Stimulated activated CD4-positive, alpha-beta T cell treated with anti-CD3 and anti-CD28 coated beads, Interleukin-15, amount 100 ng/mL, for 1 hour (primary cell): ENCODE results near the gene STT3A.
A peak's percentile ranks its signal among the peaks of the same experiment; 100 is the strongest.

Source experiments
- DNase-seq, 2 donors: peaks; one replicate each; pipeline ENCODE4 v3.0.0-alpha.2; 2020; ENCODE audit warnings: low read depth in 1 of 2, low spot score in 1 of 2

Gene STT3A

DNA sequence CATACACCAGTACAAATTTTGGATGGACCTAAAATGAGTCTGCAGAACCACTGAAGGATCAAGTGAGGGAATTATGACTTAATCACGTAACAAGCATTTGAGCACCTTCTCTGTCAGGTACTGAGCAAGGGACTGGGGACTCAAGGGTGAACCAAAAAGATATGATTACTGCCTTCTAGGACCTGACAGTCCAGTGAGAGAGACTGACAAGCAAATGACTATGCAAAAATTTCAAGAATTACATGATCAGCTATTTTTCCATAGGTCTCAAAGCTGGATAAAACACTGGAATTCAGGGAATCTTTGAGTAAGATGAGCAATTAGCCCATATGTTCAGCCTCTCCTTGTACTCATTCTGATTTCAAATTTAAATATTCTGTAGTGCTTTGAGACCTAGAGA lies 5.2 kb upstream of the STT3A start:
- DNase-seq, result no peak

DNA sequence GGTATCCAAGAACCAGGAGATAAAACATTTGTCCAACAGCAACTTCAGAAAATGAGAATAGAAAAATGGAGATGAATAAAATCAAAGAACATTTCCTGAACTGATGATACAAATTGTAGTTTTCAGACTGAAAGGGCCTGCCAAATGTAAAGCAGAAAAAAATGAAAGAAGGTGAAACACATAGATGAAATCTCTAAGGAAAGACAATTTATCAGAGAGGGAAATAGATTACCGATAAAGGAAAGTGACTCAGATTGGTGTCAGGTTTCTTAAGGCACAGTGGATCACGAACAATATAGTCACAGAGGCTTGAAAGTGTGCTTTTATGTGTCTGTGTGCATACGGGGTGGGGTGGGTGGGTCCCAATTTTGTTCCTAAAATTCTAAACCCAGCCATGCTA lies 4.1 kb upstream of the STT3A start:
- no peak for DNase-seq

GRCh38 chr11:125591649-125592304 lies 875 bp upstream of the STT3A start:
- DNase-seq, result peak; percentile 5 to 12

GRCh38 chr11:125593114-125593820 lies 615 bp downstream of the STT3A start:
- DNase-seq, result no peak

DNA sequence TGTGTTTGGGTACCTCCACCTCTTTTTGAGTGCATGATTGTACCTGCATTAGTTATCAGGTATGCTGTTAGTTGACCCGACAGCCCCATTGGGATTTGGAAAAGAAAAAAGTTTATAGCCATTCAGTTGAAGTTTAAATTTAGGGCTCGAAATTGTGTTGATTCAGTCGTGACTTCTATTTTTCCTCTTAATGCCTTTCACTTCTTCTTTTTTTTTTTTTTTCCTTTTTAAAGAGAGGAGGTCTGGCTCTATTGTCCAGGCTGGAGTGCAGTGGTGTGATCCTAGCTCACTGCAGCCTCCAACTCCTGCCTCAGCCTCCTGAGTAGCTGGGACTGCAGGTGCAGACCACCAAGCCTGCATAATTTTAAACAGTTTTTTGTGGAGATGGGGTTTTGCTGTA lies 2.3 kb downstream of the STT3A start:
- no peak for DNase-seq

GRCh38 chr11:125600663-125601062 lies 8.0 kb downstream of the STT3A start:
- DNase-seq, result no peak

DNA sequence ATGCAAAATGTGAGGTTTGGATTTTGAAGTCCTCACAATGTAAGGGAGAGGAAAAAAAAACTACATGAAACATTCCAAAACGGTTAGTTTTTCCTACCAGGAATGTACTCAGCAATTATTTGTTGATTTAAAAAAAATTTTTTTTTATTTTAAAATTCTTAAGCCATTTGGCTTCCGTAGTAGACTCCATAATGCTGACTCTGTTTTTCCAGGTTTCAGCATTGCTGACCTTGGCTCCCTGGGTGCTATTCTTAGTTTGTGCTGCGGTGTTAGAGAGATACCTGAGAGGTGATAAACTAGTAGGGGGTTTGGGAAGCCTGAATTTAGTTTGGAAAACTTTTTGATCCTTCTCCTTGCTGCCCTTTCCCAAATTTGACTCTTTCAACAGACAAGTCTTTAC lies 10.6 kb downstream of the STT3A start:
- DNase-seq, result no peak

DNA sequence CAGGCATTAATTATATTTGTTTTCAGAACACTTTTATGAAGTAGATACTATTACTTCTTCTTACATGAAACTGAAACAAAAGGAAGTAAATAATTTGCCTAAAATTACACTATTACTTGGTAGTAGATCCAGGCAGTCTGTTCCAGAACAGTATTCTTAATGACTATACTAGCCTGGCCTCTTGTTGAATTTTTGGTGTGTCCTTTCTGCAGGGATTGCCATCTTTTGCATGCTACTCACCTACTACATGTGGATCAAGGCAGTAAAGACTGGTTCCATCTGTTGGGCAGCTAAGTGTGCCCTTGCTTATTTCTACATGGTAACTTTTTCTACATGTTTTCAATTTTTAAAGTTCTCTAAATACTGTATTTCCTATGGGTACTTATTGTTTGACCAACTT lies 12.8 kb downstream of the STT3A start:
- DNase-seq, result no peak

- DNase-seq, result no peak
Observed at GRCh38 chr11:125609545-125609944, 16.9 kb downstream of the STT3A start.

GRCh38 chr11:125618383-125618782 lies 25.7 kb downstream of the STT3A start:
- DNase-seq, result no peak

- no peak for DNase-seq
Observed at GRCh38 chr11:125621995-125622394, 29.3 kb downstream of the STT3A start.

GRCh38 chr11:125623064-125623463 lies 30.4 kb downstream of the STT3A start:
- DNase-seq, result no peak

- DNase-seq, result no peak
Observed at GRCh38 chr11:125624756-125625213, 32.1 kb downstream of the STT3A start, which contains the start of gene CHEK1. Gene CHEK1, plus strand, starts transcription at chr11:125625163. Its CDS starts 1,606 bp downstream, at chr11:125626769.

GRCh38 chr11:125625225-125625629 lies 32.6 kb downstream of the STT3A start:
- DNase-seq, result no peak

GRCh38 chr11:125625630-125626287 lies 33.1 kb downstream of the STT3A start:
- peak; percentile 66 to 78 for DNase-seq

GRCh38 chr11:125626288-125626950 lies 33.8 kb downstream of the STT3A start:
- DNase-seq, result no peak

DNA sequence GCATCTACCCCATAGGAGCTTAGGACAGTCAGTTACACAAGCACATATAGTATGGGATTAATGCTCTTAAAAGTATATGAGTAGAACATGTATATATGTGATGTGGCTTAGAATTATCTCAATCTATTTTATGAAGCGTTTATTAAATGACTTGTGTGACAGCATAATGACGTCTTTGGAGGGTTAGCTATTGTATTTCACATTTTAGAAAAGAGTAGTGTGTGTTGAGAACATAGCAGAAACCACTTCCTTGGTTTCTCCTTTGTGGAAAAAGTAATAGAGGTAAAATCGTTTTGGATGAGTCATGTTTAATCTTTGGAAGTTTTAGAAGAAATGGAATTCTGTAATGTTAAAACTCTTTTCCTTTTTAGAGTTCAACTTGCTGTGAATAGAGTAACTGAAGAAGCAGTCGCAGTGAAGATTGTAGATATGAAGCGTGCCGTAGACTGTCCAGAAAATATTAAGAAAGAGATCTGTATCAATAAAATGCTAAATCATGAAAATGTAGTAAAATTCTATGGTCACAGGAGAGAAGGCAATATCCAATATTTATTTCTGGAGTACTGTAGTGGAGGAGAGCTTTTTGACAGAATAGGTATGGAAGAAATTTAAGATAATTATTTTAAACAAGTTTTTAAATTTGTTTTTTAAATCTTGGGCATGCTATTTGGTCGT lies 34.7 kb downstream of the STT3A start:
- no peak for DNase-seq

DNA sequence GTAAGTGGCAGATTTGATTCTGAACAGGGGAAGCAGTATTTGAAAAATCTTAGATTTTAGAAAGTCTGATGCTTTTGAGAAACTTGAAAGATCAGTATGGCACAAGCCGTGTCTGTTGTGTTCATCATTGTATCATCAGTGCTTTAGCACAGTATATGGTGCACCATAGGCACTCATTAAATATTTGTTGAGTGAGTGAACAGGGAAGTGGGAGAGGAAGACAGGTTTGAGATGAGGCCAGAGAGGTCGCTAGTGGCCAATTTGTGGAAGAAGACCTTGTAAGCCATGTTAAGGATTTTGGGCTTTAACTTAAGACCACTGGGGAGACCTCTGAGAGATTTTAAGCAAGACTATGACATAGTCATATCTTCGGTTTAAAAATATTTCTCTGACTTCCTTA lies 45.2 kb downstream of the STT3A start:
- no peak for DNase-seq

DNA sequence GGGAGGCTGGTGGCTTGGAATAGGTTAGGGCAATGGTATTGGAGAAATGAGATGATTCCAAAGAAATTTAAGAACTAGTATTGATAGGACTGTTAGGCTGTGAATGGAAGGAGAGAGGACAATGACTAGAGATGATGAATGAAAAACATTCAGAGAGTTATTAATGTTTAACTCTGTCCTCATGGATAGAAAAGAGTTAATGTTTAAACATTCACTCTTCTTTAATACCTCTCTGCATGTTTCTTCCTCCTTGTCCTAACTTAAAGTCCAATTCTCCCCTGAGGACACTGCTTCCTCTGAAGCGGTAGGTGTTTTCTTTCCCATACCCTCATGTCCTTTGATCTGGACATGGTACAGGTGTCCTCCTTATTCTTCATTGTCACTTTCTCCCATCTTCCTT lies 45.7 kb downstream of the STT3A start:
- no peak for DNase-seq

DNA sequence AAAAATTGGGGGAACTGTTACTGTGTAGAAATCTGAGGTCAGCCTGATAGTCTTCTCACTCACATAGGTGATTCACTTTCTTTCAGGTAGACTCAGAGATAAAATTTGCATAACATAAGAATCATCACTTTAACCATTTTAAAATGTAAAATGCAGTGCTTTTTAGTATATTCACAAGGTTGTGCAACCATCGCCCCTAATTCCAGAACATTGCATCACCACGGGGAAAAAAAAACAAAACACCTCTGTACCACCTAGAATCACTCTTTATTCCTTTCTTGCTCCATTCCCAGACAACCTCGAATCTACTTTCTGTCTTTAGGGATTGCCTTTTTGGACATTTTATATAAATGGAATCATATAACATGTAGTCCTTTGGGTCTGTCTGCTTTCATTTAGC lies 53.2 kb downstream of the STT3A start:
- no peak for DNase-seq
